NOMO-1 (cell line): ENCODE data around the gene RTP3.
"Not testable (repeated sequence)": the region's sequence is repeated elsewhere in the genome, so short reads cannot be mapped to it uniquely, and the experiment has no call there.

Source experiments
- DNase-seq, 2 experiments: peaks; one replicate each; lab custom pipeline; 2025; ENCODE audit not compliant: unreplicated experiment in 2 of 2; lab: John Stamatoyannopoulos, UW

RTP3 gene

GRCh38 chr3:46489875-46490274 is 7.9 kb upstream of the RTP3 start:
- no peak for DNase-seq

- no peak for DNase-seq
Measured at GRCh38 chr3:46490338-46491084, 7.3 kb upstream of the RTP3 start.

DNA sequence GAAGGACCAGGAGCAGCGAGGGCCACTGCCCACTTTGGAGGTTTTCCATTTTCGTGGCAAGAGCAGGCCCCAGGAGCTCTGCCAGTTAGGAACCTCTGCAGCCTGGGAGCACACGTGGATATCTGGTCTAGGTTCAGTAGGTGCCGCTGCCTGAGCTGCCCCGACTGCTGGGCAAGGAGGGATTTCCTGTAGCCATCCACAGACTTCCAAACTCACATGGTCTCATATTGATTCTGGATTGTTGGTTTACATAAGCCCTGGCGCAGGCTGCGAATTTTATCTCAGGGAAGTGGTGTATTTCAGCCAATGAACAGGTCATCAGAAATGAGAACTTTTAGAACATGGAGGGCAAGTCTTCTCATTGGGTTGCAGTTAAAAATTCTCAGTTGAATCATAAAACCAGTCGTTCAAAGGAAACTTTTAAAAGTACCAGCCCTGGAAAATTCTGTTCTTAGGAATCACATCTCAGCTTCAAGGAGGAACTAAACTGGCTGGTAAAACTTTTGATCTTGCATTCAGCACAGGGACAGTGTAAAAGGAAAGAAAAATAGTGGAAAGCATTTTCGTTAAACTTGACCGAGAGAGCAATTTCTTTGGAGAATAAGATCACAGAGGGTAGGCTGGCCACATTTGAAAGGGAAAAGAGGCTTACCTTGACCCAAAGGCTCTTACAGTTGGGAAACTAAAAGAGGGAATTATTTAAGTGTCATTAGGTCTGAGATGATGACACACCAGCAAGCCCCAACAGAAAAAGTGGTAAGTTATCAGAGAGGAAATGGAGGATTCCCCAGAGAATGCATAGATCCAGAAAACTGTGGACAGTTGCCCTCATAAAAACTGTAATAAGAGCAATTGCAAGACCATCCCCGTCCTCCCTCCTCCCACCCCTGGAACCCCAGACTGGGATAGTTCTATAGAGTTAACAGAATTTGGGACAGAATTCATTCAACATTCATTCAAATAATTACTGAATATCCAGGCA is 6.4 kb upstream of the RTP3 start:
- DNase-seq, result no peak

DNA sequence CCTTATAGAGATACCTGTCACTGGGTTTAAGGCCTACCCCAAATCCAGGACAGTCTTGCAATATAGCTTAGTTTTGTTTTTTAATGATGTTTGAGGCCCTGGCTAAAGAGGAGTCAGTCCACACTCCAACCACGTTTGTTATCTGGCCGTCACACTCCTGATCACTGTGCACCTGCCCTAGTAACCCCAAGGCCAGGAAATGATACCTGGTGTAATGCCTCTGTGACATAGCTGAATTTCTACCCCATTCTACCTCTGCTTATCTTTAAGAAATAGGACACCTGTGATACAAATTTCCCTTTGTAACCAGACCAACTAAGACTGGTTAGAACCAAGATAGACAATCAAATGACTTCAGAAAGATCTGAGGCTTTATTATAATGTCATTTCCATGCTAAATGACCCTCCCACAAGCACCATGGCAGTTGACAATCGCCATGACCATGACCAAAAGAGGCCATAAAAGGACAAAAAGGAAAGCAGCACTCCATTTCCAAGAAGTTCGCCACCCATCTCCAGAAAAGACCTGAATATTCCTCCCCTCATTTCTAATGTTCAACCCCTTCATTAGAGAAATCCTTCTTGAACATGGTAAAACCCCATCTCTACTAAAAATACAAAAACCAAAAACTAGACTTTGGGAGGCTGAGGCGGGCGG is 4.8 kb upstream of the RTP3 start:
- DNase-seq, result no peak

- not testable (repeated sequence) for DNase-seq
Measured at GRCh38 chr3:46494491-46494890, 3.3 kb upstream of the RTP3 start.

DNA sequence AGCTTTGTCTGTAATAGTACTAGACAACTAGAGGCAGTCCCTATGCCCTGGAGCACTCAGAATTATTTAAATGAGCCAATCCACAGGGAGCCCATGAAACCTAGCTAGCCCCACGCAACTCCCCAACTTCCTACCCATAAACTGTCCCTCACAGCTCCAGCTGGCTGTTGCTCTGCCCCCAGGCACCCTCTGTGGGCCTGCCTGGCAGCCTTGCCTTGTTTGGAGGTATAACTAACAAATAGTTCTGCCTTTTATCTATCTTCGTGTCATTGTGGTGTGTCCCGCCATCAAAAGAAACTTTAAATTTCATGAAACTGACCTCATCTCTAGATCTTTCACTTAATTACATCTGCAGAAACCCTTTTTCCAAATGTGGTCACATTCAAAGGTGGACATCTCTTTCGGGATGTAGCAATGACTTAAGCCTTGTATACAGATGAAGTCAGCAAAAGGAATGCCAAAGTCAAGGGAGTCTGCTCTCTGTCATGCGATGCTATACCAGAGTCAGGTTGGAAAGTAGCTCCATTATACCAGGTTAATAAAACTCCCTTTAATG is 1.8 kb upstream of the RTP3 start:
- DNase-seq, result no peak

- DNase-seq, result peak in 1 of 2 experiments; percentile 28
Measured at GRCh38 chr3:46496746-46497555, 825 bp upstream of the RTP3 start.

DNA sequence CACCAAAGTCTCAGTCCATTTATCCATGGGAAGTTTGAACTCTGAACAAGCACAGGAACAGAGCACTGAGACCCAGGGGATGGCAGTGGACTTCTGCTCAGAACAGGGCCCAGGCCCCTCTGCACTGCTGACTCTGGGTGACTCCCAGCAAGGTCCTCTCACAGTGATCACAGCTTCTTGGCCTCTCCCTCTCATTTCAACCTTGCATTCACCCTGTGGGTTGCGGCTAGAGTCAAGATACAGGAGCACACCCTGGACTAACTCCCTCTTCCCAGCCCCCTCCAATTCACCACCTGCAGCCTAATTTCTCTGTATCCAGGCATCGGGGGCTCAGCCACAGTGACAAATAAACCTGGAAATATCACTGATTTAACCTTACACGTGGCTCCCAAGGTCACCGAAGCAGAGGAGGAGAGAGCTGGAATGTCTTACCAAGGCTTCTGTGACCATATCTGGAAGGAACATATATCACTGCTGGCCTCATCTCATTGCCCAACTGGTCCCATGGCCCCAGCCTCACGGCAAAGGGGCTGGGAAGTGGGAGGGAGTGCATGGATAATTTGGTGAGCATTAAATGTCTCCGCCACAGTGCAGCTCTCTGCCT is 1.2 kb downstream of the RTP3 start:
- DNase-seq, result no peak

DNA sequence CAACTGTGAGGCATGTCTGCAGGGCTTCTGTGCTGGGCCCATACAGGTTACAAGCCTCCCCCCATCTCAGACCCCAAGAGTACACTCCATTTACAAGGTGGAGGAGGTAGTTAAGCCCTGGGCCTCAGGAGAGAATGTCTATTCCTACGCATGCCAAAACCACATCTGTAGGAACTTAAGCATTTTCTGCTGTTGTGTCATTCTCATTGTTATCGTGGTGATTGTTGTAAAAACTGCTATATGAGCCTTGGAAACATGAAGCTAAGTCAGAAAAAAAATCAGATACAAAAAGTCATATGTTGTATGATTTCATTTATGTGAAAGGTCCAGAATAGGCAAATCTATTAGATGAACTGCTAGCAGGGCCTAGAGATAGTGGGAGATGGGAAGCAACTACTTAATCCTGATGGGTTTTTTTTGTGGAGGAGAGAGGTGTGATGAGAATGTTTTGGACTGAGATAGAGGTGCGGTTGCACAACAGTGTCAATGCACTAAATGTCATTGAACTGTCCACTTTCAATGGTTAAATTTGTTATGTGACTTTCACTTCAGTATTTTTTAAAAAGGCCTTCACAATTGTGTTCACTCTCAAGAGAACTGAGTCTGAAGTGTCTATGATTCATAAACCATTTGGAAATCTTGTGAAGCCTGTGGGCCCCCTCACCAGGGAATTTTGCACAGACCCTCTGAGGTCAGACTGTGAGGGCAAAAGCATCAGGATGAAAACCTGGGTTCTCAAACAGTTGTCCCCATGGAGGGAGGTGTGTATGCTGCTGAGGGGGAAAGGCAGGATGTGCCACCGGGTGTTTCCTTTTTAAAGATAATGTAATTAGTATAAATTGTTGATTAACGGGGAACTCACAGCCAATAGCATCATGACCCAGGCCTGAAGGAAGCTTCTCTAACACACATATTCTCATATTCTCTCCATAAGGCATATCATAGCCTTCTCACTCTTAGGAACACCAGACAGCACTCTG is 3.2 kb downstream of the RTP3 start:
- DNase-seq, result peak; percentile 16 to 81

DNA sequence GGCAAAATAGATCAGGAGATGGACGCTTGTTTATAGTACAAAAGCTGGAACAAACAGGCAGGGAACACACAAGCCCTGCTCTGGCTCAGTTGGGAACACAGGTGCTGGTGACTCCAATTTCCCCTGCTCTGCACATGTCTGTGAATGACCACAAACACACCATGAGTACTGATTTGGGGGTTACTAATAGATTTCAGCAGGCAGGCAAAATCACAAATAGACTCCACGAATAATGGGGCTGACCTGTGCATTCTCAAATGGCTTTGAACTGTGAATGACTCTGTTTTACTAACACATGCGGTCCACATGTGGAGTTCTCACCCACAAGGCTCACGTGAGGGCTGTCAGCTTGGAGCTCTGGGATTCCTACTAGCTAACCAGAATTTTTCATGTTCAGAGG is 3.9 kb downstream of the RTP3 start:
- no peak for DNase-seq

GRCh38 chr3:46503200-46503874 is 5.6 kb downstream of the RTP3 start:
- no peak for DNase-seq

- no peak for DNase-seq
Measured at GRCh38 chr3:46504789-46505188, 7.0 kb downstream of the RTP3 start.

GRCh38 chr3:46505953-46506352 is 8.2 kb downstream of the RTP3 start:
- DNase-seq, result no peak

GRCh38 chr3:46506526-46506925 is 8.8 kb downstream of the RTP3 start:
- no peak for DNase-seq

DNA sequence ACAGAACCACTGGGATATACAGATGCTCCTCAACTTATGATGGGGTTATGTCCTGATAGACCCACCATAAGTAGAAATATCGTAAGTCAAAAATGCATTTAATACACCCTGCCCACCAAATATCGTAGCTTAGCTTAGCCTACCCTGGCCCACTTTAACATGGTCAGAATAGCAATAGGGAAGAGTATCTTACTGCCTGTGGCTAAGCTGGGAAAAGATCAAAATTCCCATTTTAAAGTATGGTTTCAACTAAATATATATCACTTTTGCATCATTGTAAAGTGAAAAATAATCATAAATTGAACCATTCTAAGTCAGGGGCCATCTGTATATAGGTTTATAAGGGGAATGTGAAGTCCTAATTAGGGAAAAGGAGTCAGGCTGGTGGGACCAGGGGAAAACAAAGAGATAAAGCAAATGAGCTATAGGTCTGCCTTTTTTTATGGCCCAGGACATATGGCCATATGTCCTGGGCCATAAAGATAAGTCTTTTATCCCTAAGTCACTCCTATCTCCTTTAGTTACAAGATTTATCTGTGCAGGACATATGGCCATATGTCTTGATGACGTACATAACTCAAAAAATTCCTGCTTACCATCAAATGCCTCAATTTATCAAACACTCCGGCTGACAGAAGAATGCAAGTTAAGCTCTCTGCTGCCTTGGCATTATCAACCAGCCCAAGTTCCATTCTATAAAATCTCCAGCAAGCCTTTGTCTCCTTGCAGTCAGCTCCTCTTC is 11.2 kb downstream of the RTP3 start:
- DNase-seq, result no peak

DNA sequence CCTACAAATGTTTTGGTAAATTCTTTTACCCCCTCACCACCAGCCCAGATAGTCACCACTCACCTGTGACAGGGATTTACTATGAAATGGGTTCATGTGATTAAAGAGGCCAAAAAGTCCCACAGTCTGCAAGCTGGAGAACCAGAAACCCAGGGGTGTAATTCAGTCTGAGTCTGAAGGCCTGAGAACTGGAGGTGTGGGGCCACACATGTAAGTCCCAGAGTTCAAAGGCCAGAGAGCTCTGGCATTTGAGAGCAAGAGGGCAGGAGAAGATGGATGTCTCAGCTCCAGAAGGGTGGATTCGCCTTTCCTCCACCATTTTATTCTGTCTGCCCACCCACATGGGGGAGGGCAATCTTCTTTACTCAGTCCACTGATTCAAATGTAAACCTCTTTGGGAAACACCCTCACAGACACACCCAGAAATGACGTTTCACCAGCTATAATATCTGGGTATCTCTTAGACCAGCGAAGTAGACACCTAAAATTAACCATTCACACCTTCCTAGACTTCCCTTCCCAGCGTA is 11.9 kb downstream of the RTP3 start:
- no peak for DNase-seq

GRCh38 chr3:46512191-46512749 is 14.5 kb downstream of the RTP3 start:
- DNase-seq, result peak; percentile 33 to 79
